Peyer's patch (tissue), 4 donors: ENCODE measurements around the gene CFHR5.

Experiments
- CTCF ChIP-seq, 6 experiments: fragments of 450-650 bp in 4 of 6; fragments of 200-600 bp in 2 of 6; sonication (generic) in 1 of 6; IDR thresholded peaks; one replicate each; pipeline ENCODE4 v1.5.1; 2017 to 2019; ENCODE audit warnings: antibody characterized with exemption in 6 of 6, mild to moderate bottlenecking in 3 of 6, moderate library complexity in 1 of 6
- POLR2A ChIP-seq, 2 donors: fragments of 450-650 bp; IDR thresholded peaks; one replicate each; pipeline ENCODE4 v1.5.1; 2017; ENCODE audit warnings: antibody characterized with exemption in 2 of 2, mild to moderate bottlenecking in 2 of 2, moderate library complexity in 2 of 2

- no peak for TF ChIP-seq POLR2A (IDR thresholded peaks at IDR 0.05)
- TF ChIP-seq CTCF (IDR thresholded peaks at IDR 0.05), result no peak
These were observed 50.0 kb downstream of the CFHR5 start for GRCh38 chr1:197027359-197027758.
